Measurements from ENCODE around the gene EAPP.
"Not testable (repeated sequence)": the region's sequence is repeated elsewhere in the genome, so short reads cannot be mapped to it uniquely, and the experiment has no call there.

EAPP gene

GRCh38 chr14:34540181-34541059 is 919 bp upstream of the EAPP start:
- POLR2A ChIA-PET (ENCODE audit: low non-redundant PET); CTCF ChIA-PET; DNase-seq (ENCODE audit: low spot score): not testable (repeated sequence)
- peak overlapping the region; percentile 84 for H3K27ac ChIP-seq

GRCh38 chr14:34538871-34539406 is 562 bp downstream of the EAPP start:
- H3K27ac ChIP-seq: peak overlapping the region; percentile 84
- no peak for TF ChIP-seq CTCF (conservative IDR thresholded peaks at IDR 0.05; ENCODE audit: low read depth)
- ChIA-PET CTCF (no interaction called here), POLR2A (ENCODE audit: low non-redundant PET) (interaction anchor here (0.6 kb wide), 1 partner anchor 88 kb away, joined by 19 read pairs; no protein-coding TSS in a partner anchor)
- peak; percentile 9 for DNase-seq (ENCODE audit: low spot score)

- CTCF ChIA-PET, H3K27ac ChIP-seq: not testable (repeated sequence)
- POLR2A ChIA-PET (ENCODE audit: low non-redundant PET): interaction anchor here (0.5 kb wide), 1 partner anchor 10 kb away, joined by 3 read pairs; no protein-coding TSS in a partner anchor
Observed at GRCh38 chr14:34538096-34538495, 1.4 kb downstream of the EAPP start.

GRCh38 chr14:34537677-34538009 is 1.9 kb downstream of the EAPP start:
- POLR2A ChIA-PET (ENCODE audit: low non-redundant PET): no interaction called here
- CTCF ChIA-PET: no interaction called here
- DNase-seq (ENCODE audit: low spot score): no peak

More at GRCh38 chr14:34538096-34538495, 1.4 kb downstream of the EAPP start:
- not testable (repeated sequence) for DNase-seq (ENCODE audit: low spot score)

GRCh38 chr14:34536951-34537676 is 2.4 kb downstream of the EAPP start:
- H3K27ac ChIP-seq: no peak overlapping the region
- ChIA-PET CTCF (interaction anchor here (0.6 kb wide), 1 partner anchor 207 kb away, joined by 4 read pairs; no protein-coding TSS in a partner anchor), POLR2A (ENCODE audit: low non-redundant PET) (no interaction called here)
- DNase-seq (ENCODE audit: low spot score): no peak
- no peak for TF ChIP-seq CTCF (conservative IDR thresholded peaks at IDR 0.05; ENCODE audit: low read depth)

More at GRCh38 chr14:34537677-34538009, 1.9 kb downstream of the EAPP start:
- no peak overlapping the region for H3K27ac ChIP-seq
- no peak for TF ChIP-seq CTCF (conservative IDR thresholded peaks at IDR 0.05; ENCODE audit: low read depth)

GRCh38 chr14:34527591-34527990 is 11.9 kb downstream of the EAPP start:
- DNase-seq (ENCODE audit: low spot score): no peak
- TF ChIP-seq CTCF (conservative IDR thresholded peaks at IDR 0.05; ENCODE audit: low read depth): no peak
- ChIA-PET CTCF (no interaction called here), POLR2A (ENCODE audit: low non-redundant PET) (no interaction called here)
- no peak overlapping the region for H3K27ac ChIP-seq

- POLR2A ChIA-PET (ENCODE audit: low non-redundant PET); DNase-seq (ENCODE audit: low spot score); H3K27ac ChIP-seq: not testable (repeated sequence)
- CTCF ChIA-PET: interaction anchor here (0.6 kb wide), 1 partner anchor 654 kb away, joined by 5 read pairs; no protein-coding TSS in a partner anchor
Observed at GRCh38 chr14:34524216-34524615, 15.3 kb downstream of the EAPP start.

- no peak for TF ChIP-seq CTCF (conservative IDR thresholded peaks at IDR 0.05; ENCODE audit: low read depth)
- CTCF ChIA-PET: no interaction called here
- DNase-seq (ENCODE audit: low spot score): no peak
- POLR2A ChIA-PET (ENCODE audit: low non-redundant PET): no interaction called here
- H3K27ac ChIP-seq: no peak overlapping the region
Observed at GRCh38 chr14:34522496-34522895, 17.0 kb downstream of the EAPP start.

GRCh38 chr14:34521071-34521470 is 18.4 kb downstream of the EAPP start:
- H3K27ac ChIP-seq; POLR2A ChIA-PET (ENCODE audit: low non-redundant PET); CTCF ChIA-PET; DNase-seq (ENCODE audit: low spot score): not testable (repeated sequence)

- peak overlapping the region; percentile 23; the same call in 1 of the 2 replicates for H3K27ac ChIP-seq
- CTCF ChIA-PET; POLR2A ChIA-PET (ENCODE audit: low non-redundant PET); DNase-seq (ENCODE audit: low spot score): not testable (repeated sequence)
Observed at GRCh38 chr14:34520304-34520970, 19.1 kb downstream of the EAPP start.
